ENCODE measurements around the gene GOLGA8N.

The GOLGA8N gene

GRCh38 chr15:32641517-32642059 is 48.3 kb downstream of the GOLGA8N start, which contains the start of gene SCG5:
Gene SCG5, plus strand, starts transcription at chr15:32641710. Its CDS starts 1,883 bp downstream, at chr15:32643593.
- no peak within 1 kb of the TSS for H3K4ac ChIP-seq (ENCODE audit: low read length)
- no peak within 1 kb of the TSS for H4K8ac ChIP-seq (ENCODE audit: low read depth, low read length)
- H3K27me3 ChIP-seq (ENCODE audit: control insufficient read depth in 3 of 3, insufficient read depth in 3 of 3, low read depth in 1 of 3, low read length in 3 of 3) = no peaks in the 10 kb centered on the region
- no peak within 1 kb of the TSS for H2AFZ ChIP-seq (ENCODE audit: low read length)
- H3K4me1 ChIP-seq (ENCODE audit: control insufficient read depth in 2 of 2, insufficient read depth in 1 of 2, low read depth in 1 of 2, low read length in 2 of 2) = peaks cover 0 to 8% of the 10 kb centered on the region in 2 donors
- no peak within 1 kb of the TSS for H4K91ac ChIP-seq (ENCODE audit: low read depth, low read length, poor library complexity)
- H3K9me3 ChIP-seq (replicated peaks in 1 of 2; ENCODE audit: control insufficient read depth in 2 of 2, insufficient read depth in 1 of 2, low read depth in 1 of 2, low read length in 2 of 2) = no peaks in the 10 kb centered on the region
- H3K18ac ChIP-seq (ENCODE audit: low read length) = peak within 1 kb of the TSS; percentile 86
- no CpG with 5 or more reads among the region's 22 CpGs for WGBS, 2 donors (ENCODE audit: extremely low coverage in 2 of 2, insufficient read length in 2 of 2, insufficient replicate concordance in 1 of 2)
- H3K79me1 ChIP-seq (ENCODE audit: low read depth, low read length) = no peaks in the 10 kb centered on the region
- H3K4me3 ChIP-seq (ENCODE audit: low read length in 2 of 2) = peak within 1 kb of the TSS in 1 of 2 donors; percentile 83
- no peak within 1 kb of the TSS for H2BK15ac ChIP-seq (ENCODE audit: low read length)
- peaks cover 7 to 42% of the 10 kb centered on the region in 2 donors for H3K36me3 ChIP-seq (replicated peaks in 1 of 2; ENCODE audit: control insufficient read depth in 2 of 2, insufficient read depth in 2 of 2, low read length in 2 of 2)
- H3K9ac ChIP-seq (ENCODE audit: low read depth, low read length, poor library complexity) = no peak within 1 kb of the TSS
- no peak within 1 kb of the TSS for H2AK5ac ChIP-seq (ENCODE audit: low read depth, low read length)
- no peak within 1 kb of the TSS for H2BK12ac ChIP-seq (ENCODE audit: low read length)
- DNase-seq (ENCODE audit: low spot score) = peak; percentile 48
- H3K14ac ChIP-seq (ENCODE audit: low read length) = no peak within 1 kb of the TSS
- H3K4me2 ChIP-seq (ENCODE audit: insufficient read depth, low read length, poor library complexity, severe bottlenecking) = peak within 1 kb of the TSS; percentile 54
- H3K23ac ChIP-seq (ENCODE audit: low read depth, low read length, poor library complexity) = no peak within 1 kb of the TSS
- peak within 1 kb of the TSS; percentile 88 for H3K27ac ChIP-seq (replicated peaks; ENCODE audit: low read length)
- no peak within 1 kb of the TSS for H2BK120ac ChIP-seq (ENCODE audit: low read depth, low read length)
- no peak within 1 kb of the TSS for H2BK5ac ChIP-seq (ENCODE audit: low read length)

GRCh38 chr15:32642667-32643435 is 49.6 kb downstream of the GOLGA8N start:
- no peak overlapping the region for H3K4me2 ChIP-seq (ENCODE audit: insufficient read depth, low read length, poor library complexity, severe bottlenecking)
- no peak overlapping the region for H3K4me3 ChIP-seq (ENCODE audit: low read length in 2 of 2)
- H3K4ac ChIP-seq (ENCODE audit: low read length) = no peak overlapping the region
- H3K27me3 ChIP-seq (ENCODE audit: control insufficient read depth in 3 of 3, insufficient read depth in 3 of 3, low read depth in 1 of 3, low read length in 3 of 3) = no peaks in the 10 kb centered on the region
- H3K79me1 ChIP-seq (ENCODE audit: low read depth, low read length) = no peaks in the 10 kb centered on the region
- H2BK15ac ChIP-seq (ENCODE audit: low read length) = no peak overlapping the region
- H3K4me1 ChIP-seq (ENCODE audit: control insufficient read depth in 2 of 2, insufficient read depth in 1 of 2, low read depth in 1 of 2, low read length in 2 of 2) = peaks cover 0 to 10% of the 10 kb centered on the region in 2 donors
- H3K27ac ChIP-seq (replicated peaks; ENCODE audit: low read length) = no peak overlapping the region
- H2BK5ac ChIP-seq (ENCODE audit: low read length) = no peak overlapping the region
- no peak overlapping the region for H2BK120ac ChIP-seq (ENCODE audit: low read depth, low read length)
- no peak overlapping the region for H2AK5ac ChIP-seq (ENCODE audit: low read depth, low read length)
- peaks cover 3 to 29% of the 10 kb centered on the region in 2 donors for H3K36me3 ChIP-seq (replicated peaks in 1 of 2; ENCODE audit: control insufficient read depth in 2 of 2, insufficient read depth in 2 of 2, low read length in 2 of 2)
- no peak overlapping the region for H4K91ac ChIP-seq (ENCODE audit: low read depth, low read length, poor library complexity)
- H3K23ac ChIP-seq (ENCODE audit: low read depth, low read length, poor library complexity) = no peak overlapping the region
- no CpG with 5 or more reads among the region's 5 CpGs for WGBS, 2 donors (ENCODE audit: extremely low coverage in 2 of 2, insufficient read length in 2 of 2, insufficient replicate concordance in 1 of 2)
- no peak for DNase-seq (ENCODE audit: low spot score)
- H2BK12ac ChIP-seq (ENCODE audit: low read length) = no peak overlapping the region
- no peak overlapping the region for H3K9ac ChIP-seq (ENCODE audit: low read depth, low read length, poor library complexity)
- no peak overlapping the region for H3K14ac ChIP-seq (ENCODE audit: low read length)
- H3K9me3 ChIP-seq (replicated peaks in 1 of 2; ENCODE audit: control insufficient read depth in 2 of 2, insufficient read depth in 1 of 2, low read depth in 1 of 2, low read length in 2 of 2) = no peaks in the 10 kb centered on the region
- no peak overlapping the region for H2AFZ ChIP-seq (ENCODE audit: low read length)
- H3K18ac ChIP-seq (ENCODE audit: low read length) = no peak overlapping the region
- no peak overlapping the region for H4K8ac ChIP-seq (ENCODE audit: low read depth, low read length)

GRCh38 chr15:32643907-32644445 is 50.7 kb downstream of the GOLGA8N start:
- Histone ChIP-seq H2AK5ac (ENCODE audit: low read depth, low read length) (no peak overlapping the region), H4K91ac (ENCODE audit: low read depth, low read length, poor library complexity) (no peak overlapping the region), H2BK5ac (ENCODE audit: low read length) (no peak overlapping the region), H2BK120ac (ENCODE audit: low read depth, low read length) (no peak overlapping the region), H4K8ac (ENCODE audit: low read depth, low read length) (no peak overlapping the region), H3K9me3 (replicated peaks in 1 of 2; ENCODE audit: control insufficient read depth in 2 of 2, insufficient read depth in 1 of 2, low read depth in 1 of 2, low read length in 2 of 2) (no peaks in the 10 kb centered on the region), H3K4me1 (ENCODE audit: control insufficient read depth in 2 of 2, insufficient read depth in 1 of 2, low read depth in 1 of 2, low read length in 2 of 2) (peaks cover 0 to 10% of the 10 kb centered on the region in 2 donors), H3K14ac (ENCODE audit: low read length) (no peak overlapping the region), H3K18ac (ENCODE audit: low read length) (no peak overlapping the region), H3K79me1 (ENCODE audit: low read depth, low read length) (no peaks in the 10 kb centered on the region), H2BK15ac (ENCODE audit: low read length) (no peak overlapping the region), H3K4me2 (ENCODE audit: insufficient read depth, low read length, poor library complexity, severe bottlenecking) (no peak overlapping the region), H3K4ac (ENCODE audit: low read length) (no peak overlapping the region), H3K36me3 (replicated peaks in 1 of 2; ENCODE audit: control insufficient read depth in 2 of 2, insufficient read depth in 2 of 2, low read length in 2 of 2) (peaks cover 3 to 18% of the 10 kb centered on the region in 2 donors), H3K27me3 (ENCODE audit: control insufficient read depth in 3 of 3, insufficient read depth in 3 of 3, low read depth in 1 of 3, low read length in 3 of 3) (no peaks in the 10 kb centered on the region), H3K27ac (replicated peaks; ENCODE audit: low read length) (no peak overlapping the region), H3K23ac (ENCODE audit: low read depth, low read length, poor library complexity) (no peak overlapping the region), H2BK12ac (ENCODE audit: low read length) (no peak overlapping the region), H3K4me3 (ENCODE audit: low read length in 2 of 2) (no peak overlapping the region), H2AFZ (ENCODE audit: low read length) (no peak overlapping the region), H3K9ac (ENCODE audit: low read depth, low read length, poor library complexity) (no peak overlapping the region)
- no peak for DNase-seq (ENCODE audit: low spot score)
- no CpG with 5 or more reads among the region's 1 CpG for WGBS, 2 donors (ENCODE audit: extremely low coverage in 2 of 2, insufficient read length in 2 of 2, insufficient replicate concordance in 1 of 2)

- no peak overlapping the region for H4K91ac ChIP-seq (ENCODE audit: low read depth, low read length, poor library complexity)
Observed at GRCh38 chr15:32646291-32646690, 53.0 kb downstream of the GOLGA8N start.

More at GRCh38 chr15:32646291-32646690, 53.0 kb downstream of the GOLGA8N start:
- Histone ChIP-seq H3K27ac (replicated peaks; ENCODE audit: low read length) (no peak overlapping the region), H4K8ac (ENCODE audit: low read depth, low read length) (no peak overlapping the region), H3K4ac (ENCODE audit: low read length) (no peak overlapping the region), H2AFZ (ENCODE audit: low read length) (no peak overlapping the region), H3K4me1 (ENCODE audit: control insufficient read depth in 2 of 2, insufficient read depth in 1 of 2, low read depth in 1 of 2, low read length in 2 of 2) (peaks cover 0 to 9% of the 10 kb centered on the region in 2 donors), H3K14ac (ENCODE audit: low read length) (no peak overlapping the region), H3K23ac (ENCODE audit: low read depth, low read length, poor library complexity) (no peak overlapping the region), H2AK5ac (ENCODE audit: low read depth, low read length) (no peak overlapping the region), H3K9ac (ENCODE audit: low read depth, low read length, poor library complexity) (no peak overlapping the region), H2BK120ac (ENCODE audit: low read depth, low read length) (no peak overlapping the region), H3K4me2 (ENCODE audit: insufficient read depth, low read length, poor library complexity, severe bottlenecking) (no peak overlapping the region), H3K36me3 (replicated peaks in 1 of 2; ENCODE audit: control insufficient read depth in 2 of 2, insufficient read depth in 2 of 2, low read length in 2 of 2) (peaks cover 0 to 2% of the 10 kb centered on the region in 2 donors), H3K18ac (ENCODE audit: low read length) (no peak overlapping the region), H2BK5ac (ENCODE audit: low read length) (no peak overlapping the region), H2BK15ac (ENCODE audit: low read length) (no peak overlapping the region), H3K27me3 (ENCODE audit: control insufficient read depth in 3 of 3, insufficient read depth in 3 of 3, low read depth in 1 of 3, low read length in 3 of 3) (no peaks in the 10 kb centered on the region), H3K79me1 (ENCODE audit: low read depth, low read length) (no peaks in the 10 kb centered on the region), H3K9me3 (replicated peaks in 1 of 2; ENCODE audit: control insufficient read depth in 2 of 2, insufficient read depth in 1 of 2, low read depth in 1 of 2, low read length in 2 of 2) (no peaks in the 10 kb centered on the region), H3K4me3 (ENCODE audit: low read length in 2 of 2) (no peak overlapping the region), H2BK12ac (ENCODE audit: low read length) (no peak overlapping the region)
- no CpG with 5 or more reads among the region's 5 CpGs for WGBS, 2 donors (ENCODE audit: extremely low coverage in 2 of 2, insufficient read length in 2 of 2, insufficient replicate concordance in 1 of 2)
- DNase-seq (ENCODE audit: low spot score) = no peak
